Activated CD4-positive, alpha-beta T cell treated with anti-CD3 and anti-CD28 coated beads, Interleukin-2, amount 50 U/mL, for 24 hours (primary cell): ENCODE measurements around the gene ITPR1.
"Not testable (repeated sequence)": the region's sequence is repeated elsewhere in the genome, so short reads cannot be mapped to it uniquely, and the experiment has no call there.

ENCODE experiments used
- DNase-seq, 2 donors: peaks; one replicate each; pipeline ENCODE4 v3.0.0-alpha.2; 2020; ENCODE audit warnings: low read depth in 1 of 2, low spot score in 1 of 2

ITPR1 gene

DNA sequence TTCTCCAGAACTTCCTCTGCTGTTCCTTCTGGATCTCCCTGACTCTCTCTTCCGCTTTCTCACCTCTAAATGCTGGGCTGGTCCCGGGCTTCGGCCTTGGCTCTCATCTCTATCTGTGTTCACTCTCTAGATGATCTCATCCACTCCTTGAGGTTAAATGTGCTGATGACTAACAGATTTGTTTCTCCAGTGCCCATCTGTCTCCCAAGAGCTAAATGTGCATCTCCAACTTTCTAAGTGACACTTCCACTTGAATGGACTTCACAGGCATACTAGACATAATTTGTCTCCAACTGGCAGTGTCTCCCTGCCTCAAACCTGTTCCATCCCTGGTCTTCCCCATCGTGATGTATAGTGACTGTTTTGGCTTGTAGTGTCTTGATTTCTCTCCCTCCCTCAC lies 95.3 kb downstream of the ITPR1 start:
- no peak for DNase-seq

DNA sequence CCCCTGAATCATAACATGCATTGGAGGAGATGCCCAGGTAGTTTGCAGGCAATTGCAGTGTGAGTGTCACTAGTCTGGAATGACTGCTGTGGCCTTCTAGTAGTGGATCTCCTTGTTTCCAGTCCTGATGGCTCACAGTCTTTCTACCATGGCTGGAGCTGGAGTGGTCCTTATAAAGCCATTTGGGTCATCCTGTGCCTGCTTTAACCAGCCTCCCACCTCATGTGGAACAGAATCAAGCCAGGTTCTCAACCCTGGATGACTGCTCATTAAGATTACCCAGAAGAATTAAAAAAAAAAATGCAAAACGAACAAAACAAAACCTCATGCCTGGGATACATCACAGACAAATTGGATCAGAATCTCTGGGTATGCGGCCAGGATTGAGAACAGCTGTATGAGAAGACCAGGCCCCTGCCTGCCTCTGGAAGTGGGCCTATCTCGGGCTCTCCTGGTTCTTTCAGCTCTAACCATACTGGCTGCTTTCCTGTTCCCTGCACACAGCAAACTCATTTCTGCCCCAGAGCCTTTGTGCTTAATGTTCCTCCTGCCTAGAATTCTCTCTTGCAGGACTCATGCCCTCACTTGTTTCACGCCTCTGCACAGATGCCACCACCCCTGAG lies 96.4 kb downstream of the ITPR1 start:
- no peak for DNase-seq

DNA sequence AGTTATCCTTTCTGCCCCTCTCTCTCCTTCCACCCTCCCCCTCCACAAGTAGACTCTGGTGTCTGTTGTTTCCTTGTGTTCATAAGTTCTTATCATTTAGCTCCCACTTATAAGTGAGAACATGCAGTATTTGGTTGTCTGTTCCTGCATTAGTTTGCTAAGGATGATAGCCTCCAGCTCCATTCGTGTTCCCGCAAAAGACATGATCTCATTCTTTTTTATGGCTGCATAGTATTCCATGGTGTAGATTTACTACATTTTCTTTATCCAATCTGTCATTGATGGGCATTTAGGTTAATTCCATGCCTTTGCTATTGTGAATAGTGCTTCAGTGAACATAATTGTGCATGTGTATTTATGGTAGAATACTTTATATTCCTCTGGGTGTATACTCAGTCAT lies 97.7 kb downstream of the ITPR1 start:
- not testable (repeated sequence) for DNase-seq

DNA sequence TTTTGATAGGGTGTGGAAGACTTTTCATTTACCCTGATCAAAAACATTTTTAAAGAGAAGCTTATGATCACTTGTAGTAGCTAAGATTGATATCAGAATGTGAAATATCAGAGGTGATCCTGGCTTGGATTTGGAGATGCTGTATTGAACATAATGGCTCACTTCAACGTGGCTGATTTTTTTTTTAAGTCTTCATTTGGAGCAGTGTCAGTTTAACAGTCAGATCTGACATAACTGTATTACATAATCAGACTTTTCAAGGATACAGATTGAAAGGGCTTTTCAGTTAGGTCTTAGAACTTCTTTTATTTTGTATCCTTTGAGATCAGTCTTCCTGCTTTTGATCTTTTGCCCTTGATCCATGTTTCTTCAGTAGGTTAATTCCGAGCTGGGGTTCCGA lies 98.5 kb downstream of the ITPR1 start:
- DNase-seq, result no peak

DNA sequence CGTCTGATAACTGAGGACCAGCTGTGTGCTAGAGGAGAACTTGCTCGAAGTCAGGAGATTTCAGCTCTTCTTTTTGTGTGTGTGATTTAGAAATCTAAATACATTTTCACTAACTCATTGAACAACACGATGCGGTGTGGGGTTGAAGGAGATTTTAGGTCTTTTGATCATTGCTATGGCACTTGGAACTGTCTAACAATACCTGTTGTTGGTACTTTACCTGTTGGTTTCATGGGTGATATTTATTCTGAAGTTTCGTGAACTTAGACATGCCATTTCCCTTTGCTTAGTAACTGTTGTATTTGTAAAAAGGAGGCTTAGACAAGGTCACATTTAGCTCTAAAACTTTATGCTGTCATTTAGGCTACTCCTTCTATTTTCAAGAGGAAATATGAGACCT lies 99.9 kb downstream of the ITPR1 start:
- DNase-seq, result no peak

DNA sequence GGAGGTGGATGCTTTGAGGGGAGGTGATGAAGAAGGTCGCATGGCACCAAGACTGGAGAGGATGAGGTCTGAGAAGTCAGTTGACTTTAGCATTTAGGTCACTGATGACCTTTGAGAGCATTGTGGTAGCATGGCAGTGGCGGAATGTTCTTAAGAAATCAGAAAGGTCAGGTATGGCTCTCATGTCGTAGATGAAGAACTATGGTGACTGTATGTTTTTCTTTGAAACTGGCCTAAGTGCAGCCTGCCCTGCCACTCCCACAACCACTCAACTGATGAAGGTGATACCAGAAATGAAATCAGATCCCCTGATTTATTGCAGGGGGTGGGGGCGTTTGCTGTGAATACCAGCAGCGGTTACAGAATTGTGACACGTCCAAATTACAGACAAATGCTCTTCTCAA lies 102.6 kb downstream of the ITPR1 start:
- DNase-seq, result no peak

DNA sequence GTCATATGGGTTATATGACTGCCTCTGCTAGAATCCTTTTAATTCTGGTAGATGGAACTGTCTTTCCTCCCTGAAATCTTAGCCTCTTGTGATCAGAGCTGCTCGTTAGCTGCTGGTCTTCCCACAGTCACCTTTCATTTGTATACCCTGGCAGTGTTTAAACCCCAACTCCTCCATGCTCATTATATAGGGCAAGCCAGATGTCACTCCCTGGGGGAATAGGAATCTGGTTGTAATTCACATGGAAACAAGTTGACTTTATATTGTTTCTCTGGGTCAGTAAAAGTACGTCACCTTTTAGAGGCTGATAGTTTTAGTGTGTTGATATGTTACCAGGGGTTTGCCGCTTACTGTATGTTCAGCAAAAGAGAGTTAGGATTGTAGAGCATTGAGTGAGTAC lies 103.5 kb downstream of the ITPR1 start:
- no peak for DNase-seq

DNA sequence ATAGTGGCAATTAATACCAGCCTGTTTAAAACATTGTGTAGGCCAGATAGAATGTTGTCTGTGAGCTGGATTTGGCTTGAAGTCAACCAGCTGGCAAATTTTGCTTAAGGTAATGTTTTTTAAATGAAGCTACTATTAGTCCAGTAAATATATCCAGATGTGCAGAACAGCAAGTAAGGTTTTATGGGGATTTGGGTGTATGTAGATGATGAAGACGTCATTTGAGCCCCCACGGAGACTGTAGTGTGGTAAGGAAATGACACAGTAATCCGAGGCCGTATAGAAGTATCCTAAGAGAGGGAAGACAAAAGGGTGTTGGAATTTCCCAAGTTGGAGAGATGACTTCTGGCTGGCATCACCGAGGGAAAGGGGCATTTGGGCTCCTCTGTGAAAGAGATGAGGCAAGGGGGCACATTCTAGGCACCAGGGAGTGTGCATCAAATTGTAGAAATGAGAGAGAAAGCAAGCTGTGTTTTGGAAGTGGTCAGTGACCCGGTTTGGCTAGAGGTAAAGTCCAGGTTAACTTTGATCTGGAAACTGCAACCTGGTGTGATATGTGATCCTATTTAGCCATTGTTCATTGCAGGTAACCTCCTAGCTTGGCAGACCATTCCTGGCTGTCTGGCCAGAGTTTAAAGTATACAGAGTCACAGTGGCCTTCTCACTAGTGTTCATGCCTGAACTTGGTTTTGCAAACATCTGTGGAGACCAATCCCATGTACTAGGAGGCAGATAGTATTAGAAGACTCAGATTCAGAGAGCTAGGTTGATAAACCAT lies 104.2 kb downstream of the ITPR1 start:
- no peak for DNase-seq

DNA sequence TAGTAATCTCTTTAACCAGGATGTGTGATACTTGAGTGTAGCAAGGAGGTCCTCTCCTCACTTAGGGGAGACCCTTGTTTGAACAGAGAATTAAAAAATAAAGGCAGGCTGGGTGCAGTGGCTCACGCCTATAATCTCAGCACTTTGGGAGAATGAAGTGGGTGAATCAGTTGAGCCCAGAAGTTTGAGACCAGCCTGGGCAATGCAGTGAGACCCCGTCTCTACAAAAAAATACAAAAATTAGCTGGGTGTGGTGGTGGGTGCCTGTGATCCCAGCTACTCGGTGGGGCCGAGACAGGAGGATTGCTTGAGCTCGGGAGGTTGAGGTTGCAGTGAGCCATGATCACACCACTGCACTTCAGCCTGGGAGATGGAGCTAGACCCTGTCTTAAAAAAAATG lies 105.1 kb downstream of the ITPR1 start:
- not testable (repeated sequence) for DNase-seq

DNA sequence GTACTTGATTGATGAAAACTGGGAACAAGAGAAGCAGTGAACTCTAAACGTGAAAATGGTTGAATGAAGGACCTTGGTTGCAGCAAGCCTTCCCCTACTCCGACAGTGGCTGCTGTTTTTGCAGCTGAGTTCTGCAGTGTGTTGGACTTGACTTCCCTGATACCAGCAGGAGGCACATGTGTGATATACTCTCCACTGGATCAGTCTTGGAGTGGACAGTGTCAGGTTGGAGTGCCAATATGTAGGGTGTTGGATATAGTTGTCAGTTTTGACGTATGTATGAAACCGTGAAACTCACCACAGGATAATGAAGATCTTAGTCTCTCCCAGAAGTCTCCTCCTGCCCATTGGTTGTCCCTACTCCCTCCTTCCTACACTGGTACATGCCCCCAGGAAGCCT lies 106.5 kb downstream of the ITPR1 start:
- DNase-seq, result no peak

DNA sequence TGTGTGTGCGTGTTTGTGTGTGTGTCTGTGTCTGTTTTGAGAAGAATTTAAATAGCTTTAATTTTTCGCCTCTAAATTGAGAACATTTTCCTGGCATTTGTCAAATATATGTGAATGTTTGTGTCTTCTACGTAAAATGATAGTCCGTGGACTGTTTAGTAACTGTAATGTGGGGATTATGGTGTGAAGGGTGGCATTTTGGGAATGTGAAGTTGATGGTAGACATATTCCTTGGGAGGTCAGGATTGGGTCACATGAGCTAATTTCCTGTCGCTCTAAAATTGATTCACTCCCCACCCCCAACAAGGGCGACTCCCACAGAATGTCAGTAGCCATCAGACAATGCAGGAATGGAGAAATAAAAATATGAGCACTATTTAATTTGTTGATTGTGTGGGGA lies 107.3 kb downstream of the ITPR1 start:
- no peak for DNase-seq

DNA sequence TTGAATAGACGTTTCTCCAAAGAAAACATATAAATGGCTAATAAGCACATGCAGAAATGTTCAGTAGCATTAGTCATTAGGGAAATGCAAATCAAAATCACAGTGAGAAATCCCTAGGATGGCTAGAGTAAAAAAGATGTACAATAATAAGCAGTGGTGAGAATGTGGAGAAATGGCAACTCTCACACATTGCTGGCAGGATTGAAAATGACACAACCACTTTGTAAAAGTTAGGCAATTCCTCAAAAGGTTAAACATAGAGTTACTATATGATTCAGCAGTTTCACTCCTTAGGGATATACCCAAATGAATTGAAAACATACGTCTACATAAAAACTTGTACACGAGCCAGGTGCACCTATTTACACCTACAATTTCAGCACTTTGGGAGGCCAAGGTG lies 108.7 kb downstream of the ITPR1 start:
- DNase-seq, result no peak

DNA sequence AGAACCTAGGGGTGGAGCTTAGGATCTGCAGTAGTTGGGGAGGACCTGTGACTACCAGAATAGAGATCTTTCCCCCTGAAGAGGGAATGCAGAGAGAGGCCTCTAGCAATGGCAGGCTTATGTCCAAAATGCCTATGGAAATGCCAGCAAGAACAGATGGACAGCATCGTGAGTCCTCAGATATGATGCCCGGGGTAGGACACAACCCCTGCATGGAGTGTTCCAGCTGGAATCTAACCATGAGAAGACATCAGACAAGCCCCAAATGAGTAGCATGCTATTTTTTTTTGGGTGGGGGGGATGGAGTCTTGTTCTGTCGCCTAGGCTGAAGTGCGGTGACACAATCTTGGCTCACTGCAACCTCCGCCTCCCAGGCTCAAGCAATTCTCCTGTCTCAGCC lies 111.5 kb downstream of the ITPR1 start:
- DNase-seq, result no peak

DNA sequence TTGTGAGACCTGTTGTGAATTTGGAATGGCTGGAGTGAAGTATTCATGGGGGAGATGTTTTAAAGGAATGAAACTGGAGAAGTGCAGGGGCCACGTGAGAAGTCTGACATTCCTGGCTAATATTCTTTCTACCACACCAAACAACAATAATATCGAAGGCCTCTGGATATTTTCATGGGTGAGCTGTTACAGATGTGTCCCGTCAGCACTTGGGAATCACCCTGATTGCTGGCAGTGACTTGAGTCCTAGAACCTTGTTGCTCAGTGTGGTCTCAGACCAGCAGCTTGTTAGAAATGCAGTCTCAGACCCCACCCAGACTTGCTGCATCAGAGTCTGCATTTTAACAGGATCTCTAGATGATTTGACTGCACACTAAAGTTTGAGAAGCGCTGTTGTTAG lies 113.8 kb downstream of the ITPR1 start:
- no peak for DNase-seq

DNA sequence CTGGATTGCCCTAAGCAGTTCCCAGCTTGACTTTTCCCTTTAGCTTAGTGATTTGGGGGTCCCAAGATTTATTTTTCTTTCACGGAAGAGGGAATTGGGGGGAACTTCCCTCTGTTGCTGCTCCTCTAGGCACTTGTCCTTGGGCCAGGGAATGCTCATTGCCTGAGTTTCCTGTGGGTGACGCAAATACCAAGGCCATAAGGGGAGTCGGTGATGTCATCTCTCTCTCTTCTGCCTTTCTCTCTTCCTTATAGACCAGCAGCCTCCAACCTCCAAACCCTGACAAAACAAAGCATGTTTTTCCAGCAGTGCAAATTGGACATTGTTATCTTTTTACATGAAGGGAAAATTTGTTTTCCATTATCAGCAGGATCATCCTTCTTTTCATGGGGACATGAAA lies 120.2 kb downstream of the ITPR1 start:
- DNase-seq, result no peak

DNA sequence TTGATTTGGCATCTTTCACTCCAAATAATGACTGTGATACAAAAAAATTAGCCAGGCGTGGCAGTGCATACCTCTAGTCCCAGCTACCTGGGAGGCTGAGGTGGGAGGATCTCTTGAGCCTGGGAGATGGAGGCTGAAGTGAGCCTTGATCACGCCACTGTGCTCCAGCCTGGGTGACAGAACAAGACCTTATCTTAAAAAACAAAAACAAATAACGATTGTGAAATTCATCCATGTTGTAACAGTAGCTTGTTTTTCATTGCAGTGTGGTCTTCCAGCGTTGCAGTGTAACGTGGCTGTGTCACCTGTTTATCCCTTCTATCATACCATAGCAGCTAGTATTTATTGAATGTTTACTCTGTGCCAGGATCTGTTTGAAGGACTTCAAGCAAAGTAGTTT lies 120.9 kb downstream of the ITPR1 start:
- no peak for DNase-seq

DNA sequence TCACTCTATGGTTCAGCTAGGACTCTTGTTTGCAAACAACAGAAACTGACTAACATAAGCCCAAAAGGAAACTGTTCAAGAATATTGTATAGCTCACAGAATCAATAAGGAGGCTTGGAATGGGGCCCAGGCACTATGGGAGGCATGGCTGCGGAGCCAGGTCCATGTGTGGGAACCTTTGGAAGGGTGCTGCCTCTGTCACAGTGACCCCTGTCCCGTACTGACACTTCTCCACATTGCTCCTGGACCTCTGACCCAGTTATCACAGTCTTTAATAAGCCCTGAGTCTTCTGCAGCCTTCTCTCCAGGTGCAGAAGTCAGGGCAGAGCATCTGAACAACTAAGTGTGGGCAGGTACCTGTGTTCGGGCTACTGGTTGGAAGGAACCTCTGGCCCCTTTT lies 121.8 kb downstream of the ITPR1 start:
- no peak for DNase-seq

DNA sequence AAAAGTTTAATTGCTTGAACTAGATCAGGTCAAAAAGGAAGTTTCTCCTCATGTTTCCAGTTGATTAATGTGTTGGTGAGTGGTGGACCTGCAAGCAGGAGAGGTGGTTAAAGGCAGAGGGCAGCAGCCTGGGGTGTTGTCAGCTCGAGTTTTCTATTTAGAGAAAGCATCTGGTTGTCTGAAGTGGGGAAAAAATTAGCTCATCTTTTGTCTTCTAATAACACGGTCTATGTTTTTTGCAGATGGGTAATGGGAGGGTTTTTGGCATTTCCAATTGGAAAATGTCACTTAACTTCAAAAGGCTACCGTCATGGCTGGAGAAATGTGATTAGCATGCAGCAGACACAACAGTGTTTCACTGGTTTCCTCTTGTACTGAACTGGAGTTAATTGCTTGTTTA lies 122.6 kb downstream of the ITPR1 start:
- no peak for DNase-seq

DNA sequence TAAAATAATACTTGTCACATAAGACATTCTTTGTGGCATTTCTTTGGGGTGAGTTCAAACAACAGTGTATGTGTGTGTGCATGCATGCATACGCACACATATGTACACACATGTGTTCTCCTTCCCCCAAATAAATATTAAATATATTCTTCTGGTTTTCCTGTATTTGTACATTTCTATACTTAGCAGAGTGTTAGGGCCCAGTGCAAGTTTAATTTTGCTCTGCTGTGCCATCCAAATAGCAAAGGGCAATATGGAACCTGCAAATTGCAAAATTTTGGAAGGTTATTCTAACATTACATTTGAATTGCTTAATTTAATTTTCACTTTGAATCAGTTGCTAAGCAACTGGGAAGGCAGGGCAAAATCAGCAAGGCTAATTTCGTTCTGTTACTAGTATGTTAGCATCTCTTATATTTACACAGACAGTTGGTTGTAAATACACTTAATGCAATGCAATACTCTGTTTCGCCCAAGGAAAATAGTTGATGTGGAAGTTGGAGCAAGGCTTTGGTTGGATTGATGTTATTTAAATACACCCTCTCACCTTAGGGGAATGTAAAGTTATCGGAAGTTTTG lies 130.4 kb downstream of the ITPR1 start:
- DNase-seq, result no peak

DNA sequence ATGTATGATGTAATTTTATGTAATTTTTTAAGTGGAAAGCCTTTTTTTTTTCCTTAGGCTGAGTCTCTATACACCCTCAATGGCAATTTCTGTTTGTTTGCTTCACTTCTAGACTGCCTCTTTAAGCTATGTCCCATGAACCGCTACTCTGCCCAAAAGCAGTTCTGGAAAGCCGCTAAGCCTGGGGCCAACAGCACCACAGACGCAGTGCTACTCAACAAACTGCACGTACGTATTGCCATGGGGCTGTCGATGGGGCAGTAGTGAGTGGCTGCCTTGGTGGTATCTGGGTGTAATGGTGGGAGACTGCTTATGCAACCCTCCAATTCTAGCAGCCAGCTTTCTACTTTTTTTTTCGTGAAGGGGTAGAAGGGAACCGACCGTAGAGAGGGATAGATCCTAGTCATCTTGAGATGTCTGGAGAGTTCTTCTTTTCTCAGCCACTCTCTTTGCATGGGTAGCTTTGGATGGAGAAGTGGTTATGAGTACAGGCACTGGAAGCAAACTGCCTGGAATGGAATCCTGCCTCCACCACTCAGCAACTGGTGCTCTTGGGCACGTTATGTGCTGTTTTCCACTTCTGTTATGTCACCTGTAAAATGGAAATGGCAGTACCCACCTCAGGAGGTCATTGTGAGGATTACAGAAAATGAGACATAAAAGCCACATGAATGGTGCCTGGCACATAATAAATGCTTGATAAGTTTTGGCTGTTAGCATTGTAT lies 134.7 kb downstream of the ITPR1 start:
- DNase-seq, result no peak

DNA sequence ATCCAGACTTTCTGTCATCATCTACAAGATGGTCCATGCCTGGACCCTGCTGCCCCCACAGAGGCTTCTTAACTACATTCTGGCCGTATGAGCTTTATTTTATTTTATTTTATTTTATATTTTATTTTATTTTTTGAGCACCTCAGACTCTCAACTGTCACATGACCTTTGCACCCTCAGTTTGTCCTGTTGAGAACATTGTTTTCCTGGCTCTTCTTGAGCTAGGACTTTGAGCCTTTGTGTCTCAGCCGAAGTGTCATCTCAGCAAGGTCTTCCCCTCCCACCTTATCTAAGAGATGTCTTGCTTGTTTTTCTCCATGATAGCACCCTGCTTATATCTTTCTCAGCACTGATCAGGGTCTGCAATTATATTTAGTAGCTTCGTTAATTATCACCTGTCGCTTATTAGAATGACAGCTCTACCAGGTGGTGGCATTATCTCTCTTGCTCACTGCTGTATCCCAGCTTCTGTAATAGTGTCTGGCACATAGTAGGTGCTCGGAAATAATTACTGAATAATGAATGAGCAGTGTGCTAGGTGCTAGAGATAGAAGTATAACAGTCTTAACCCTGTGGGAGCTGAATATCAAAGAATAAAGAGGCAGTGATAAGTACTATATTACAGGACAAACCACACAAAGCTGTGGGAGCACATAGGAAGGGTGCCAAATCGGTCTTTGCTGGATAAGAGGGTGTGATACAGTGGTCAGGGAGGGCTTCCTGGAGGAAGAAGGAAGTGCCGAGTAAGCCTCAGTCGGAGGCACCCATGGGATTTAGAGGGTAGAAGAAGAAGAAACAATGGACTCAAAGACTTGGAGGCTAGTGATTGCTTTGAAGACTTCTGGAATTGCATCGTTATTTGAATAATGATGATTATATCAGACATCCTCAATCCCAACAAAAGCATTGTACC lies 136.2 kb downstream of the ITPR1 start:
- no peak for DNase-seq
